Activated CD8-positive, alpha-beta T cell treated with anti-CD3 and anti-CD28 coated beads for 36 hours (primary cell): ENCODE measurements around the gene SCRN1. TPM values are rescaled to one million over a fixed set of nuclear protein-coding genes. Genes with fewer than 3 reads are reported as not detected.

ENCODE experiments used
- ATAC-seq: fragments of 200-7000 bp; cut with Tn5 transposase; one replicate; pipeline ENCODE4 v1.10.0; 2021; ENCODE audit warnings: mild to moderate bottlenecking, moderate library complexity
- CTCF ChIA-PET: fragments of 350-600 bp; sonication (Branson Sonifier 250); formaldehyde crosslinking; loops from one replicate; lab custom pipeline; 2021; ENCODE audit warnings: antibody characterized with exemption; lab: Charles Lee
- POLR2A ChIA-PET: fragments of 350-600 bp; sonication (Branson Sonifier 250); formaldehyde crosslinking; loops from one replicate; lab custom pipeline; 2021; ENCODE audit warnings: antibody characterized with exemption; lab: Charles Lee
- DNase-seq: peaks from one replicate; pipeline ENCODE4 v3.0.0-alpha.2; 2020
- H3K27ac Mint-ChIP-seq: one replicate; pipeline ENCODE4 v1.8.0; 2021; ENCODE audit warnings: mild to moderate bottlenecking, mixed read lengths
- H3K27me3 Mint-ChIP-seq: one replicate; pipeline ENCODE4 v1.8.0; 2021; ENCODE audit warnings: mixed read lengths
- H3K36me3 Mint-ChIP-seq: one replicate; pipeline ENCODE4 v1.8.0; 2021; ENCODE audit warnings: low read depth, mixed read lengths
- H3K4me1 Mint-ChIP-seq: one replicate; pipeline ENCODE4 v1.8.0; 2021; ENCODE audit warnings: low read depth, mixed read lengths
- H3K4me3 Mint-ChIP-seq: one replicate; pipeline ENCODE4 v1.8.0; 2021; ENCODE audit warnings: mild to moderate bottlenecking, moderate library complexity, mixed read lengths
- H3K9me3 Mint-ChIP-seq: one replicate; pipeline ENCODE4 v1.8.0; 2021; ENCODE audit warnings: mixed read lengths
- intact Hi-C: fragments of 100-400 bp; cut with micrococcal nuclease; formaldehyde crosslinking; loops from one replicate; pipeline ENCODE4 v1.10.0; 2022
- total RNA-seq, 2 experiments: library from RNA; stranded (reverse); gene quantifications; one replicate each; pipeline ENCODE4 v1.2.3, GENCODE V29; 2021
- TF ChIP-seq, protein P1 (sequence below): fragments of 200-600 bp; IDR thresholded peaks from one replicate; pipeline ENCODE4 v1.8.0; 2022; ENCODE audit warnings: antibody characterized with exemption, mild to moderate bottlenecking

The SCRN1 gene
- total RNA-seq, 2 experiments from 2014 or later: 10.8 to 14.7 TPM

DNA sequence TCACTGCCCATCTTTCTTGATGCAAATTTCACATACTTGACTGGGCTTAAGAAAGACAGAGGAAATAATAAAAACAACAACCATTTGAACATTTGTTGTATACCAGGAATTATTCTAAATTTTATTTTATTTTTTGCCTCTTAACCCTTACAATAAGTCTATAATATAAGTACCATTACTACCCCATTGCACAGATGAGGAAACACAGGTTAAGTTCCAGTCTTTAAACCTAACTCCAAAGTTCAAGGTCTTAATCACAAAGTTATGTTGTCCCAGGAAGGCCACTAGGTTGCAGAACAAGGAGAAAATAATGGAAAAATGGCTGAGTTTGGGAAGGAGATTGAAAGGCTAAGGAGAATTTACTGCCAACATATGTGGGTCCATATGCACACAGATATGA is 33.4 kb upstream of the SCRN1 start:
- DNase-seq (no peak), ATAC-seq (no peak)
- H3K36me3 Mint-ChIP-seq: peaks cover 5% of the 10 kb centered on the region
- TF ChIP-seq, protein P1, sequence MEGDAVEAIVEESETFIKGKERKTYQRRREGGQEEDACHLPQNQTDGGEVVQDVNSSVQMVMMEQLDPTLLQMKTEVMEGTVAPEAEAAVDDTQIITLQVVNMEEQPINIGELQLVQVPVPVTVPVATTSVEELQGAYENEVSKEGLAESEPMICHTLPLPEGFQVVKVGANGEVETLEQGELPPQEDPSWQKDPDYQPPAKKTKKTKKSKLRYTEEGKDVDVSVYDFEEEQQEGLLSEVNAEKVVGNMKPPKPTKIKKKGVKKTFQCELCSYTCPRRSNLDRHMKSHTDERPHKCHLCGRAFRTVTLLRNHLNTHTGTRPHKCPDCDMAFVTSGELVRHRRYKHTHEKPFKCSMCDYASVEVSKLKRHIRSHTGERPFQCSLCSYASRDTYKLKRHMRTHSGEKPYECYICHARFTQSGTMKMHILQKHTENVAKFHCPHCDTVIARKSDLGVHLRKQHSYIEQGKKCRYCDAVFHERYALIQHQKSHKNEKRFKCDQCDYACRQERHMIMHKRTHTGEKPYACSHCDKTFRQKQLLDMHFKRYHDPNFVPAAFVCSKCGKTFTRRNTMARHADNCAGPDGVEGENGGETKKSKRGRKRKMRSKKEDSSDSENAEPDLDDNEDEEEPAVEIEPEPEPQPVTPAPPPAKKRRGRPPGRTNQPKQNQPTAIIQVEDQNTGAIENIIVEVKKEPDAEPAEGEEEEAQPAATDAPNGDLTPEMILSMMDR: no peak
- POLR2A ChIA-PET: no interaction called here
- H3K4me1 Mint-ChIP-seq: peaks cover 34% of the 10 kb centered on the region
- no peak overlapping the region for H3K4me3 Mint-ChIP-seq
- CTCF ChIA-PET: interaction anchor here (1.3 kb wide), 1 partner anchor 39 kb away, joined by 4 read pairs; no protein-coding TSS in a partner anchor
- no peaks in the 10 kb centered on the region for H3K9me3 Mint-ChIP-seq
- H3K27ac Mint-ChIP-seq: no peak overlapping the region
- intact Hi-C loops: no loop called here
- no peaks in the 10 kb centered on the region for H3K27me3 Mint-ChIP-seq

DNA sequence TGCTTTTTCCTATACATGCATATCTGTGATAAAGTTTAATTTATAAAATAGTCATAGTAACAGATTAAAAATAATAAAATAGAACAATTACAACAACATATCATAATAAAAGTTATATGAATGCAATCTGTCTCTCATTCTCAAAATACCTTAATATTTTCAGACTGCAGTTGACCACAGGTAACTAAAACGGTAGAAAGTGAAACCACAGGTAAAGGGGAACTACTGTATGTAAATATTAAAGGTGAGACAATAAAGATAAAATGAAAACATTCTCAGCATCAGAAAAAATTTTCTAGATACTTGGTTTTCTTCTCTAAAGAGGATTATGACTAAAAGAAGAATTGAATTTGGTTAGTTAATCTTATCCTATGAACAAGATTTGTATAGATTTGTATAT is 30.9 kb upstream of the SCRN1 start:
- Mint-ChIP-seq H3K36me3 (peaks cover 5% of the 10 kb centered on the region), H3K27me3 (no peaks in the 10 kb centered on the region), H3K4me3 (no peak overlapping the region), H3K27ac (no peak overlapping the region), H3K9me3 (no peaks in the 10 kb centered on the region), H3K4me1 (peaks cover 31% of the 10 kb centered on the region)
- TF ChIP-seq, protein P1: no peak
- DNase-seq (no peak), ATAC-seq (no peak)
- intact Hi-C loops: no loop called here
- ChIA-PET POLR2A (no interaction called here), CTCF (interaction anchor here (1.6 kb wide), 1 partner anchor 42 kb away, joined by 5 read pairs; no protein-coding TSS in a partner anchor)

DNA sequence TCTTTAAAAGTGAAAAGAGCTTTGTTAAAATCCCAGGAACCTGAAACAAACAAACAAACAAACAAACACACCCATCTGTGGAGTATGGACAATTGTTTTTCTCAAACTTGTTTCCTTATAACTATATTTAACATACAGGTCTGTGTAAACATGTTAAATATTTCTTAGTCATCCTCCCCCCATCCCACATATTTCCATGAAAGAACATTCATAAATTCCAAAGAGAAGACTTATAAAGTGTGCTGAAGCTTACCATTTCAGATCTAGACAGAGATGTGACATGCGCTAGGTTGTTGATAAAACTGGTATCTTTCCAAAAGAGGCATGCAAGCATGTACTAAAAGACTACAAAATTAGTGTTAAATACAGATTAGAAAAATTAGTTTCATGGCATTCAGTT is 30.4 kb upstream of the SCRN1 start:
- Mint-ChIP-seq H3K27ac (no peak overlapping the region), H3K27me3 (no peaks in the 10 kb centered on the region), H3K4me3 (no peak overlapping the region), H3K9me3 (no peaks in the 10 kb centered on the region), H3K4me1 (peaks cover 26% of the 10 kb centered on the region), H3K36me3 (peaks cover 5% of the 10 kb centered on the region)
- TF ChIP-seq, protein P1: no peak
- no peak for DNase-seq
- ATAC-seq: no peak
- ChIA-PET CTCF (interaction anchor here (1.6 kb wide), 1 partner anchor 43 kb away, joined by 5 read pairs; no protein-coding TSS in a partner anchor), POLR2A (no interaction called here)
- intact Hi-C loops: no loop called here

DNA sequence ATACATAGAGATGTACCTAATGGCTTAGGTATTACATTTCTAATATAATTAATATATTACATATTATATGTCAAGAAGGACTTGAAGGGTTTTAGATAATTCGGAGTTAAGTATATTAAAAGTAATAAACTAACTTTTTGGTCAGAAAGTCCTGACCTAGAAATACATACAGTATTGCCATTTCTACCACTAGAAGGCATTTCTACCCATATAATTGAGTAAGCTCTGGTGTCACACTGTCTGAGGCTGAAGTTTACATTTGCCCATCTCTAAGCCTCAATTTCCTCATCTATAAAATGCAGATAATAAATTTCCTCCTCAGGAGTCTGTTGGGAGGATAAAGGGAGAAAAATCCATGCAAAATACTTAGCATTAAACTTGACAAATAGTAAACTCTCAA is 29.8 kb upstream of the SCRN1 start:
- Mint-ChIP-seq H3K27ac (no peak overlapping the region), H3K4me3 (no peak overlapping the region), H3K27me3 (no peaks in the 10 kb centered on the region), H3K36me3 (peaks cover 7% of the 10 kb centered on the region), H3K4me1 (peaks cover 20% of the 10 kb centered on the region), H3K9me3 (no peaks in the 10 kb centered on the region)
- no peak for ATAC-seq
- POLR2A ChIA-PET: no interaction called here
- intact Hi-C loops: no loop called here
- CTCF ChIA-PET: interaction anchor here (1.6 kb wide), 1 partner anchor 43 kb away, joined by 5 read pairs; no protein-coding TSS in a partner anchor
- TF ChIP-seq, protein P1: no peak
- no peak for DNase-seq

DNA sequence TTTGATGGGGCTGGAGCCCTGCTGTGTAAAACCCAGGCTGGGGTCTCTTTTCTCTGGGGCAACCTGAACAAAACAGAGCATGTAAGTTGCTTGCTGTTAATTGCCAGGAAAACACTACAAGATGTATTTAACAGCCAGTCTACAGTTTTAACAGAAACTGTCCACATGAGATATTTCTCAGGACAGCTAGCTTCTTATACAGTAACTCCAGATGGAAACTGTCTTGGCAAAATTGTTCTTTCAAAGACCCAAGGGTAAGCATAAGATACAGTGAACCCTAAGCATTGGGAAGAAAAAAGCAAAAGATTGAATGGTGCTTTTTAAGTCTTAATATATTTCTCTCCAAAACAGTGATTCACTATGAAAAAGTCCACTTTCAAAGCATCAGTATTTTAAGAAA is 28.9 kb upstream of the SCRN1 start:
- DNase-seq: no peak
- POLR2A ChIA-PET: no interaction called here
- peaks cover 8% of the 10 kb centered on the region for H3K36me3 Mint-ChIP-seq
- no peak overlapping the region for H3K4me3 Mint-ChIP-seq
- TF ChIP-seq, protein P1: no peak
- CTCF ChIA-PET: no interaction called here
- H3K4me1 Mint-ChIP-seq: peaks cover 14% of the 10 kb centered on the region
- ATAC-seq: no peak
- H3K9me3 Mint-ChIP-seq: no peaks in the 10 kb centered on the region
- intact Hi-C loops: no loop called here
- H3K27ac Mint-ChIP-seq: no peak overlapping the region
- H3K27me3 Mint-ChIP-seq: no peaks in the 10 kb centered on the region
